NCI-H510A (cell line): Measurements from ENCODE around the gene MAMDC2.
A peak's percentile ranks its signal among the peaks of the same experiment; 100 is the strongest.
"Not testable (repeated sequence)": the region's sequence is repeated elsewhere in the genome, so short reads cannot be mapped to it uniquely, and the experiment has no call there.

Experiments
- DNase-seq: peaks from one replicate; lab custom pipeline; 2025; lab: John Stamatoyannopoulos, UW

MAMDC2 gene

DNA sequence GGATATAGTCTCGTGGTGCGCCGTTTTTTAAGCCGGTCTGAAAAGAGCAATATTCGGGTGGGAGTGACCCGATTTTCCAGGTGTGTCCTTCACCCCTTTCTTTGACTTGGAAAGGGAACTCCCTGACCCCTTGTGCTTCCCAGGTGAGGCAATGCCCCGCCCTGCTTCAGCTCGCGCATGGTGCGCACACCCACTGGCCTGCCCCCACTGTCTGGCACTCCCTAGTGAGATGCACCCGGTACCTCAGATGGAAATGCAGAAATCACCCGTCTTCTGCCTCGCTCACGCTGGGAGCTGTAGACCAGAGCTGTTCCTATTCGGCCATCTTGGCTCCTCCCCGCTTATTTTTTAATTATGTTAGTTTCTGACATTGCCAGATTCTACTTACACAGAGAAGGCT, 161.1 kb downstream of the MAMDC2 start:
- not testable (repeated sequence) for DNase-seq

DNA sequence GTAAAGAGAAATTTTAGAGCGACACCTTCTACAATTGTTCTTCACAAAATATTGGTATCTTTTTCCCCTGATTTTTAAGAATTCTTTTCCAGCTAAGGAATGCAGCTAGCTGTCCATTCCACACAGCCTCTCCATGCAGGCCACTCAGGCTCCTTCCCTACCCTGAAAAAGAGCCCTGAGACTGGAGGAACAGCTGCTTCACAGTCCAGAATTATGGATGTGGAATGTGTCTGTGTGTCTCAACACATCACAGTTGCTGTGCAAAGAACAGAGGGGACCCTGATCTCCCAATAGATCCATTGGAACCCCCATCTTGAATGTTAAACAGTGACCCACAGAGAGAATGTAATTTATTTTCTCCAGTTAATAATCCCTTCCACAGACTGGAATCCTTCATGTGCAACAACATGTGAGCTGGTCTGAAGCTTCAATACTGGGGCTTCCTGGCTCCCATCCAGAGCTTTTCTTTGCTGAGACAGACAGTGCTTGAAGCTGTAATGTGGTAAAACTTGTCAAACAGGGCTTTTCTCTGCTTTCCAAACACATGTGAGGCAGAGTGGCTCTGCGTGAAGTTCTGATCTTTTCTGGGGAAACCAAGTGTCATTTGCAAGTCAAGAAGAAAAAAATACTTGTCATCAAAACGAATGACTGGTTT, 161.8 kb downstream of the MAMDC2 start:
- DNase-seq = no peak

DNA sequence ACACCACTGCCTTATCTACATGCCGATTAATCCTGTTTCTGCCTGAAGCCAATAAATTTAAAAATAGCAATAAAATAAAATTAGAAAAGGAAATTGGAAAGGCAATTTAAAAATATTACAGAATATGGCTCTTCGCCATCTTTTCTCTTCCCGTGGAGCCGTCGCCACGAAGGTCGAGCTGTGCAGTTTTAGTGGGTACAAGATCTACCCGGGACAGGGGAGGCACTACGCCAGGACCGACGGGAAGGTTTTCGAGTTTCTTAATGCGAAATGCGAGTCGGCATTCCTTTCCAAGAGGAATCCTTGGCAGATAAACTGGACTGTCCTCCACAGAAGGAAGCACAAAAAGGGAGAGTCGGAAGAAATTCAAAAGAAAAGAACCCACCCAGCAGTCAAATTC, 173.4 kb downstream of the MAMDC2 start:
- DNase-seq = no peak

DNA sequence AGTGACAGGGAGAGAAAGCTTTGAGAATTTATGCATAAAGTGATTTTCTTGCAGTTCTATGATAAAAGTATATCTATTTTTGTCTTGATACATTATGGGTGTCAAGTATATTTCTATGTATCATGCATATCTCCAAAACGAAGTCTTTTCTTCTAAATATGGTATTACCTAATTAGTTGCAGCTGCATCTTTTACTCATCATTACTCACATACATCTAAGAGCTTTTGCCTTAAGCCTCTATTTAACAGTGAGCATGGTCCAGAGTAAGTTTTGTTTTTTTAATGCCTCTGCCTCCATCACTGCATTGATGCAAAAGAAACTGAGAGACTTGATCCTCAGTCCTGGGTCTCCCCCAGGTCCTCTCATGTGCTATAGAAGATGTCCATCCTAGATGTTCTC, 175.1 kb downstream of the MAMDC2 start:
- no peak for DNase-seq

DNA sequence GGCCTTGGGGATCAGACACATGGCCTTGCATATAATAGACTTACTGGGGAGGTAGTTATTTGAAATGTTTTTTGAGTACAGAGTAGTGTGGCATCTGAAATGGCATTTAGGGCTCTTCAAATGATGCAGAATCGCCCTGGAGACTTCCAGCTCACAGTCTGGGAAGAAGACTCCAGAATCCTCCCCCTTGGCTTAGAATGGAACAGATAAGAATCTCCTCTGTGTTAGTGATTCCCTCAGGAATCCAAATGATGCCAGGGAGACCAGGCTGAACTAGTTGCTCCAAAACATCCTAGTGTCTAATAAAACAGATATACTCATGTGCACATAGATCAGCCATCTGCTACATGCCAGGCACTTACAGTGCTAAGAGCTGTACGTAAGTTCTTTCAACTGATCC, 176.6 kb downstream of the MAMDC2 start:
- DNase-seq = no peak

DNA sequence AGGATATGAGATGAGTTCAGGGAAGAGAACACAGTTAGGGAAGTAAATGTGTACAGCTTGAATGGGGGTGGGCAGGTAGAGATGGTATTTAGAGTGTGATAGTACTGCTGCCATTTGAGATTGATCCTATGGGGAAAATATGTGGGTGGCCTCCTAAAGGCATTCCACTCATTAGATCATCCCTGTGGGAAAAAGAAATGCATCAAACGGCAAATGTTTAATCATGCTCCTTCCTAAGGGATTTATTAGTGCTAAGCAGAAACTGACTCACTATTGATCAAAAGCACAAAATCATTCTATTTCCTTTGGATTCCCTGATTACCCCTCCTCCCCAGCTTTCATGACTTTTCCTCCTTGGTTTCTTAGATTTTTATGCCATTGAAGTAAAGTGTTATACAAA, 178.7 kb downstream of the MAMDC2 start:
- DNase-seq = no peak

DNA sequence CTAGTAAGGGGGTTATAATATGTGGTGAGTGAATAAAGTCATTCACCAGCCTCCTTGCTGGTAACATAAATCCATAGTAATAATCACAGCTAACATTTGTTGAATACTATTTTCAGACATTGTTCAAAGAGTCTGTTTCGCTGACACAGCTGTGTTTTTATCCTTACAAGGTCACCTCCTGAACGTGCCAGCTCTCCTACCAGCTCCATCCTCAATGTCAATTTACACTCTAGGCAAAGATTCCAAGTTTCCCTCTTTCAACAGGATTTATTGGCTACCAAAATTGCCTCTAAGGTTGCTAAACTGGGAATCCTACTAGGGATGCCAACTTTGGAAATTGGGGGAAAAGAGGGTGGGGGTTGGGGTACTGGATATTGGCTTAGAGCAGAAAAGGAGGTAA, 184.5 kb downstream of the MAMDC2 start:
- no peak for DNase-seq

DNA sequence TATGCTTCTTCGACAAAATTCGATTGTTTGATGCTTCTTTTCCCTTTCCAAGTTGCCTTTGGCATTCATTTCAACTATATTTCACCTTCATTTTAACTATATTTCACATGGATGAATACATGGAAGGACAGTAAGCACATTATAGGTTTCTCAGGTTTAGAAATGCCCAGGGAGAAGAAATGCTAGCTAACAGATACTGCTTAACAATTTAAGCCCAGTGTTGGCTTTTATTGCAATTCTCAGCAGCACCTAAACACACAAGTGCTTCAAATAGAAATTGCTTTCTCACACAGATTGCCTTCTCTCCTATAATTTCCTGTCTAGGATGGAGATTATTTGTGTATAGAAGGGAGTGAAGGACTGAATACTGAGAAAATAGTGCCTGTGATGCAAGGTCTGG, 185.0 kb downstream of the MAMDC2 start:
- DNase-seq = no peak

DNA sequence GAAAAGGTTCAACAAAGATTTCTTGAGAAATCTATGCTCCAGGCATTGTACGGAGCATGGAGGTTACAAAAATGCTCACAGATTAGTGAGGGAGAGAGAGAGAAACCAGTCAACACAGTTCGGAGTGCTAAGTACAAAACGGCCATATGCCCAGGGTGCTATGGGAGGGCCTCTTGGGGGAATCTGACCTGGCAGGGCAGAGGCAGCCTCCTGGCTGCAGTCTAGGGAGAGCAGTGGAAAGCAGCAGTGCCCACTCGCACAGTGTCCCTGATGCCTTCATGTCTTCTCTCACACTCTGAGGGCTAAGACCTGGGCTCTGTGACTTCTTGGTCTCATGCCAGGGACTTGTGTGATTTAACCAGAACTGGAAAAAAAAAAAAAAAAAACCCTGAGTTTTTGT, 185.4 kb downstream of the MAMDC2 start:
- no peak for DNase-seq

DNA sequence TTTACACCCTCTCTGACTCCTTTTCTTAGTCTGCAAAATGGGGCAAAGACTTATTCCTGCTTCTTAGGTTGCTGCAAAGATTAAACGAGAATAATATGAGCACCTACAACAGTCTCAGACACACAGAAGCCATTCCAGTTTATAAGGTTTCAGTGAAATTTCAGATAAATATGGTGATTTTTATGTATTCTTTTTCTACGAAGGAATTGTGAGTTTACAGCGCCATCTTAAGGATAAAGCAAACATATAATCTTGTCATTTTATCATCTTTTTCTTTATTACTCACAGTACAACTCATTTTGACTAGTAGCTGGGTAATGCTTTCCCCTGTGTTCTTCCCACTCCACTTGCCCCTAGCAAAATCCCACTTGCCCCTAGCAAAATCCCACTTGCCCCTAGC, 185.9 kb downstream of the MAMDC2 start:
- no peak for DNase-seq

DNA sequence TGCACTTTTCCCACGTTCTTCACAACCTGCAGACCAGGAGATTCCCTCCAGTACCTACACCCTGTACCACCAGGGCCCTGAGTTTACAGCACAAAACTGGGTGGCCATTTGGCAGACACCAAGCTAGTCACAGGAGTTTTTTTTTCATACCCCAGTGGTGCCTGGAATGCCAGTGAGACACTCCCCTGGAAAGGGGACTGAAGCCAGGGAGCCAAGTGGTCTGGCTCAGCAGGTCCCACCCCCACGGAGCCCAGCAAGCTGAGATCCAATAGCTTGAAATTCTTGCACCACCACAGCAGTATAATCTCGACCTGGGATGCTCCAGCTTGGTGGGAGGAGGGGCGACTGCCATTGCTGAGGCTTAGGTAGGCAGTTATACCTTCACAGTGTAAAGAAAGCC, 188.8 kb downstream of the MAMDC2 start:
- DNase-seq = no peak

DNA sequence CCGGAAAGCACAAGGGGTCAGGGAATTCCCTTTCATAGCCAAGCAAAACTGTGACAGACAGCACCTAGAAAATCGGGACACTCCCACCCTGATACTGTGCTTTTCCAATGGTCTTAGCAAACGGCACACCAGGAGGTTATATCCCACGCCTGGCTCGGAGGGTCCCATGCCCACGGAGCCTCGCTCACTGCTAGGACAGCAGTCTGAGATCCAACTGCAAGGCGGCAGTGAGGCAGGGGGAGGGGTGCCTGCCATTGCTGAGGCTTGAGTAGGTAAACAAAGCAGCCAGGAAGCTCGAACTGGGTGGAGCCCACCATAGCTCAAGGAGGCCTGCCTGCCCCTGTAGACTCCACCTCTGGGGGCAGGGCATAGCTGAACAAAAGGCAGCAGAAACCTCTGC, 190.6 kb downstream of the MAMDC2 start:
- DNase-seq = not testable (repeated sequence)

DNA sequence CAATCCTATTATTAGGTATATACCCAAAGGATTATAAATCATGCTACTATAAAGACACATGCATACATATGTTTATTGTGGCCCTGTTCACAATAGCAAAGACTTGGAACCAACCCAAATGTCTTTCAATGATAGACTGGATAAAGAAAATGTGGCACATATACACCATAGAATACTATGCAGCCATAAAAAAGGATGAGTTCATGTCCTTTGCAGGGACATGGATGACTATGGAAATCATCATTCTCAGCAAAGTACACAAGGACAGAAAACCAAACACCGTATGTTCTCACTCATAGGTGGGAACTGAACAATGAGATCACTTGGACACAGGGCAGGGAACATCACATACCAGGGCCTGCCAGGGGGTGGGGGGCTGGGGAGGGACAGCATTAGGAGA, 202.3 kb downstream of the MAMDC2 start:
- not testable (repeated sequence) for DNase-seq

DNA sequence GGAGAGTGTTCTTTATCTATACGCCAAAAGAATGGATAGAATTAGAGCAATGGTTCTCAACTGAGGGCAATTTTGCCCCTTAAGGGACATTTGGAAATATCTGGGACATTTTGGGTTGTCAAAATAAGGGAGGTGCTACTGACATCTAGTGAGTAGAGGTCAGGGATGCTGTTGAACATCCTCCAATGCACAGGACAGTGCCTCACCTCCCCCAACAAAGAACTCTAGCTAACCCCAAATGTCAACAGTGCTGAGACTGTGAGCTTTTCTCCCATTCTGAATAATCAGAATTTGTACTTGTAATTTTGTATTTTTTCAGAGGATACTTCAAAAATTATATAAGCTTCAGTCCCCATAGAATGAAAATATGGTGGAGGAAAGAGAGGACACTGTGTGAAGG, 206.6 kb downstream of the MAMDC2 start:
- no peak for DNase-seq

DNA sequence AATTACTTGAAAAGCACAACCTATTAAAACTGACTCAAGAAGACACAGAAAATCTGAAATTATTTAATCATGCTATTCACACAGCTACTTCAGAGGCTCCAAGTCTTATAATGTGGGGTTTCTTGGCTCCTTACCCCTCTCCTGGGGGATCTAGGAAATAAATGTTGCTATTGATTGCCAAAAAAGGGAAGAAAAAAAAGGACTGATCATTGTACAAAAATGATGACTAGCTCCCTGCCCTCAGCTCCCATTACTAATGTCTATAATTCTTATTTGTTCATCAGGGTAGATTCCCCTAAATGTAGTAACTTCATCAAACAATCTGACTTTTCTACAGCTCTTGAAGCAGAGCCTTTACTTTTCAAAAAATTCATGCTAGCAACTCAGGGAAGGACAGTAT, 211.8 kb downstream of the MAMDC2 start:
- DNase-seq = no peak

DNA sequence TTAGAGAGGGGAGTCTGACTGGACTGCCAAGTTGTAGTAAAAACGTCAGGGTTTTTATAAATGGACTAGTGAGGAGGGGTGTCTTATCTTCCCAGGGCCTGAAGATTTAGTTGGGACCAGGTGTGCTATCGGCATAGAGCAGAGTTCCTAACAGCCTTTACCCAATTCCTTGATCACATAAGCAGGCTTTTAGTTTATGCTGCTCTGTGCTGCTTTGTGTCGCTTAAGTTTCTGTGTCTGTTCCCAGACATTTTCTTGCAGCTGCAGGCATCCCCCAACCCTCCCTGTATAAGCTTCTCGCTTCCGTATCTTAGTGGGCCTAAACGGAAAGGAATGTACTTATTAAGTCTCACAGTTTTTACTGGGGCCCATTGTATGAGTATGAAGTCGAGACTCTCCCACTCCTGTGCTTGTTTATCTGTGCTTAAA, 212.5 kb downstream of the MAMDC2 start:
- no peak for DNase-seq

DNA sequence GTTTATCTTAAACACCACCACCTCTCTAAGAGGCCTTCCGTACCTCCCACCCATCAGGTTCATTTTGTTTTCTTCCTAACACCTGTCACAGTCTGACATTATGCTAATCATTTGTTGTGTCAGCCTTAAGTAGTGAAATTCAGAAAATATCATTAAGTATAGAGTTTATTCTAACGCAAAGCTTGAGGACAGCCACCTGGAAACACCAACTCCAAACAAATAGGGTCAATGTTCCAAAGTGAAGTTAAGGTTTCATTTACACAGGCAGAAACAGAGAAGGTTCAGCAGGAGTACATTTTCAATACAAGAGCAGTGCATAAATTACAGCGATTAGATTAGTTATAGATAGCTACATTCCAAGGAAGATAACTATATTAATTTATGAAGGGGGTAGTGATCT, 213.9 kb downstream of the MAMDC2 start:
- DNase-seq = no peak

DNA sequence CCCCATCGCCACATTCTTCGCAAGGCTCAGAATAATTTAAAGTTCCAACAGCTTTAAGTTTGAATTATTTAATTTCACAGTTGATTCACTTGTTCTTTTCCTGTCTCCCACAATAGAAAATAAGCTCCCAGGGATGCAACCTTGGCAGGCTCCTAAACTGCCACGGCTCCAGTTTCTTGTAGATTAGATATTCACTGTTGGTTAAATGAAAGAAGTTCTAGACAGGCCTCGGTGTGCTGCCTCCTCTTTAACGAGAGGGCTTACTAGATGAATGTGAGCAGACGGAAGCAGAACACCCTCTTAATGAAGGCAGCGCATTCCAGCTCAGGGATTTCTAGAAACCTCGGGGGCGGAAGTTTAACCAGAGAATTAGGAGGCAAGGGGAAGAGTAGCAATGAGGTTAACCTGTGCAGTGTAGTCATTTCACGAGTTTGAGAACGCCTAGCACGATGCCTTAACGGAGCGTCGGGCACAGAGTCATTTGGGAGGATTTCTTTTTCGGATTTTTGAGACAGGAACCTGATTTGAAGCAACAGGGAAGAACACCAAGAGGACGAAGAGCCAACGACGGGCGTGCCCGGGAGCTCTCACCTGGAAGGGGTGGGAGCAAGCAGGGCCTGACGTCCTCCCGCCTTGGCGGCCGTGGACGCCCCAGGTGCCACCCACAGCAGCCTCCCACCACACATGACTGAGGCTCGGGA, 214.5 kb downstream of the MAMDC2 start:
- DNase-seq = peak; percentile 61

DNA sequence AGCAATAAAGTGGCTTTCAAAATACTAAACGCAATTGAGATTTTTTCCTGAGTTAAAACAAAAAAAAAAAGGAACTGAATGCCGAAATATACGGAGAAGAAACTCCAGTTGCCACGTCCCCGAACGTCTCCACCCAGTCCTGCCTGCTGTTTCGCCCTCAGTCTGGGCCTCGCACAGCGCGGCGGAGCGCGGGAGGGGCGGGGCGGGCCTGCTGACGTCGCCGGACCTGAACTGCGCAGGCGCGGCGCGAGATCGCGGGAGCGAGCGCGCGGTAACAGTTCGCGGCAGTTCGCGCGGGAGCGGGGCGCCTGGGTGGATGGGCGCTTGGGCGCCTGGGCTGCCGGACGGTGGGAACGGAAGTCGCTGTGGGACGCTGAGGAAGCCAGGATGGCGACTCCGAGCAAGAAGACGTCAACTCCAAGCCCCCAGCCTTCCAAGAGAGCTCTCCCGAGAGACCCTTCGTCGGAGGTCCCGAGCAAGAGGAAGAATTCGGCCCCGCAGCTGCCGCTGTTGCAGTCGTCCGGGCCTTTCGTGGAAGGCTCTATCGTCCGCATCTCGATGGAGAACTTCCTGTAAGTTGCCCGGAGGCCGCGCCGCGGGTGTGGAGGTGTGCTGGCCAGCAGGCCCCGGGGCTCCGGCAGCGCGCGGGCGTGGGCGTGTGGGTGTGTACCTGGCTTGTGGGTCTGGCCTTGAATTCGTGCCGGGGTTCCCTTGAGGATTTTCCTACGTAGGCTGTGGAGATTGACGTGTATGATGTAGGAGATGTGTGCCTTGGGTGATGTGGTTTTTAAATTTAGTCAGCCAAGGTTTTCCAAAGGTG, 215.3 kb downstream of the MAMDC2 start, which contains the start of gene SMC5:
Gene SMC5 (plus strand): TSS at position 287 of the 820 bp plus-strand sequence. CDS start 101 bp downstream, at position 388.
- DNase-seq = peak; percentile 77

DNA sequence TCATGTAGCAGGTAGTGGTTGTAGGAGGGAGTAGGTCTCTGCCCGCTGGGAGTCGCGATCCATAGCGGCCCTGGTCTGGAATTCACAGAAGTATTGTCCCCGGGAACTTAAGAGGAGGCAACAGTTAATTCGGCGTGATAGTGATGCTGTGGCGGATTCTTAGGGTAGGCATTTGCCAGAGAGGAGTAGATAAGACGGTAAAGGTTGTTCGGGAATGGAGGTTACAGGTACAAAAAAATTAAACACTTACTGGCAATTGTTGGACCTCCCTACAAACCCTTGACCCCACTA, 215.8 kb downstream of the MAMDC2 start:
- no peak for DNase-seq

DNA sequence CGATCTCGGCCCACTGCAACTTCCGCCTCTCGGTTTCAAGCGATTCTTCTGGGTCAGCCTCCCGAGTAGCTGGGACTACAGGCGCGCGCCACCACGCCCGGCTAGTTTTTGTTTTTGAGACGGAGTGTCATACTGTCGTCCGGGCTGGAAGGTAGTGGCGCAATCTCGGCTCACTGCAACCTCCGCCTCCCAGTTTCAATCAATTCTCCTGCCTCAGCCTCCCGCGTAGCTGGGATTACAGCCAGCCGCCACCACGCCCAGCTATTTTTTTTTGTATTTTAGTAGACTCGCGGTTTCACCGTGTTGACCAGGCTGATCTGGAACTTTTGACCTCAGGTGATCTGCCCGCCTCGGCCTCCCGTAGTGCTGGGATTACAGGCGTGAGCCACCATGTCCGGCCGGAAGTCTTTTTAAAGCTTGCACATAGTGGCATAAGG, 216.4 kb downstream of the MAMDC2 start:
- DNase-seq = no peak

DNA sequence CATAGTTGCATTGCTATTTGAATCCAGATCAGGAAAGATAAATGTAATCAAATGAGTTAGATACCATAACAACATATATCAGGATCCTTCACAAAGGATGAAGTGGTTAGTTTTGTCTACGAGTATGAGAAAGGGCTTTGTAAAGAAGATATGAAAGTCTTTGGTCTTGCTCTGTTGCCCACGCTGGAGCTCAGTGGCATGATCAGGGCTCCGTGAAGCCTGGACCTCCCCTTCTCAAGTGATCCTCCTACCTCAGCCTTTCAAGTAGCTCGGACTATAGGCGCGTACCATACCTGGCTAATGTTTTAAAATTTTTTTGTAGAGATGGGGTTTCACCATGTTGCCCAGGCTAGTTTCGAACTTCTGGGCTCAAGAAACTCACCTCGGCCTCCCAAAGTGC, 217.0 kb downstream of the MAMDC2 start:
- DNase-seq = no peak
